OCI-LY1 (cell line): Measurements from ENCODE around the gene FAXDC2.

ENCODE experiments used
- H2AFZ ChIP-seq: fragments of 200-600 bp; sonication (generic), shearing (Covaris generic); 2 replicates; pipeline ENCODE4 v1.6.0; 2014; ENCODE audit warnings: antibody characterized with exemption, mild to moderate bottlenecking, low read length
- H3F3A ChIP-seq: fragments of 200-600 bp; sonication (generic), shearing (Covaris generic); 2 replicates; pipeline ENCODE4 v1.6.0; 2014; ENCODE audit warnings: mild to moderate bottlenecking, antibody characterized with exemption, low read length, moderate library complexity; ENCODE audit not compliant: insufficient read depth
- H3K27ac ChIP-seq: fragments of 200-600 bp; sonication (generic); 2 replicates; pipeline ENCODE4 v1.5.1; 2014; ENCODE audit warnings: low read length, mixed run types, mild to moderate bottlenecking, low read depth; ENCODE audit not compliant: poor library complexity, severe bottlenecking
- H3K27me3 ChIP-seq: fragments of 200-600 bp; sonication (generic); 2 replicates; pipeline ENCODE4 v1.6.0; 2014; ENCODE audit warnings: antibody characterized with exemption, mild to moderate bottlenecking, low read length, moderate library complexity; ENCODE audit not compliant: insufficient read depth
- H3K36me3 ChIP-seq: fragments of 200-600 bp; sonication (generic); 2 replicates; pipeline ENCODE4 v1.6.1; 2014; ENCODE audit warnings: mild to moderate bottlenecking, antibody characterized with exemption, low read length, moderate library complexity, mixed read lengths; ENCODE audit not compliant: insufficient read depth
- H3K4me1 ChIP-seq: fragments of 200-600 bp; sonication (generic); 2 replicates; pipeline ENCODE4 v1.5.1; 2014; ENCODE audit warnings: mild to moderate bottlenecking, low read length, moderate library complexity; ENCODE audit not compliant: insufficient read depth, severe bottlenecking
- H3K4me2 ChIP-seq: fragments of 200-600 bp; sonication (generic), shearing (Covaris generic); 2 replicates; pipeline ENCODE4 v1.6.1; 2014; ENCODE audit warnings: low read length
- H3K4me3 ChIP-seq: fragments of 200-600 bp; sonication (generic); 2 replicates; pipeline ENCODE4 v1.5.1; 2014; ENCODE audit warnings: low read length, low read depth, mild to moderate bottlenecking, mixed read lengths; ENCODE audit not compliant: poor library complexity, severe bottlenecking
- H3K79me2 ChIP-seq: fragments of 200-600 bp; shearing (Covaris generic); 2 replicates; pipeline ENCODE4 v1.6.1; 2016; ENCODE audit warnings: mixed run types, low read length, mixed read lengths; ENCODE audit not compliant: insufficient read depth
- H3K9ac ChIP-seq: fragments of 200-600 bp; sonication (generic), shearing (Covaris generic); 2 replicates; pipeline ENCODE4 v1.6.1; 2014; ENCODE audit warnings: mild to moderate bottlenecking, low read length, mixed read lengths
- H3K9me2 ChIP-seq: fragments of 200-600 bp; sonication (generic), shearing (Covaris generic); 2 replicates; pipeline ENCODE4 v1.6.1; 2014; ENCODE audit warnings: low read depth, mild to moderate bottlenecking, low read length, mixed read lengths
- H3K9me3 ChIP-seq: fragments of 200-600 bp; shearing (Covaris generic); 2 replicates; pipeline ENCODE4 v1.6.1; 2014; ENCODE audit warnings: low read length, mixed read lengths
- H4K20me1 ChIP-seq: fragments of 200-600 bp; sonication (generic), shearing (Covaris generic); 2 replicates; pipeline ENCODE4 v1.6.0; 2016; ENCODE audit warnings: mild to moderate bottlenecking, low read length; ENCODE audit not compliant: insufficient read depth
- CTCF ChIP-seq: fragments of 200-600 bp; sonication (generic), shearing (Covaris generic); IDR thresholded peaks from 2 replicates; pipeline ENCODE4 v1.5.1; 2017; ENCODE audit warnings: mild to moderate bottlenecking, antibody characterized with exemption, low read length, moderate library complexity, mixed read lengths
- EZH2 ChIP-seq: fragments of 200-600 bp; sonication (generic), shearing (Covaris generic); IDR thresholded peaks from 2 replicates; pipeline ENCODE4 v1.8.0; 2017; ENCODE audit warnings: borderline replicate concordance, mixed run types, mild to moderate bottlenecking, antibody characterized with exemption, low read length, moderate library complexity, mixed read lengths

FAXDC2 gene

DNA sequence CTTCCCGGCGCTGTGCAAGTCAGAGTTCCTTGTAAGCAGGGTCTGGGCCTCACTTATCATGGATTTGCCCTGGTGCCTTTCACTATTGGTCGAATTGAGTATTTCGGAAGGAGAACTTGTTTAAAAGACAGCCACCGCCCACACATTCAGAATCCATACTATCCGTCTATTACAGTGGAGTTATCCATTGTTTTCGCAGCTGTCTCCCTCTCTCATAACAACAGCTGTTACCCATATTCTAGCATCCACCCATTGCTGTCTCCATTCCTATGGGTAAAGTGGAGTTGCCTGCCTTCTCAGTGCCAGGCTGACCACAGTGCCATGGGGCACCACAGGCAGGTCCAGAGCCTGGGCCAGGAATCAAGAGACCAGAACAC is 20.2 kb downstream of the FAXDC2 start:
- H3K4me2 ChIP-seq: no peak overlapping the region
- no peak for TF ChIP-seq EZH2
- no peak for TF ChIP-seq CTCF
- H3K9ac ChIP-seq: no peak overlapping the region
- H3K79me2 ChIP-seq: no peaks in the 10 kb centered on the region
- no peaks in the 10 kb centered on the region for H3F3A ChIP-seq
- H2AFZ ChIP-seq: no peak overlapping the region
- H3K36me3 ChIP-seq: peaks cover 40% of the 10 kb centered on the region
- no peaks in the 10 kb centered on the region for H3K27me3 ChIP-seq
- no peaks in the 10 kb centered on the region for H3K9me2 ChIP-seq
- no peak overlapping the region for H3K27ac ChIP-seq
- H3K4me3 ChIP-seq: no peak overlapping the region
- H4K20me1 ChIP-seq: no peaks in the 10 kb centered on the region
- no peaks in the 10 kb centered on the region for H3K4me1 ChIP-seq
- H3K9me3 ChIP-seq: no peaks in the 10 kb centered on the region

DNA sequence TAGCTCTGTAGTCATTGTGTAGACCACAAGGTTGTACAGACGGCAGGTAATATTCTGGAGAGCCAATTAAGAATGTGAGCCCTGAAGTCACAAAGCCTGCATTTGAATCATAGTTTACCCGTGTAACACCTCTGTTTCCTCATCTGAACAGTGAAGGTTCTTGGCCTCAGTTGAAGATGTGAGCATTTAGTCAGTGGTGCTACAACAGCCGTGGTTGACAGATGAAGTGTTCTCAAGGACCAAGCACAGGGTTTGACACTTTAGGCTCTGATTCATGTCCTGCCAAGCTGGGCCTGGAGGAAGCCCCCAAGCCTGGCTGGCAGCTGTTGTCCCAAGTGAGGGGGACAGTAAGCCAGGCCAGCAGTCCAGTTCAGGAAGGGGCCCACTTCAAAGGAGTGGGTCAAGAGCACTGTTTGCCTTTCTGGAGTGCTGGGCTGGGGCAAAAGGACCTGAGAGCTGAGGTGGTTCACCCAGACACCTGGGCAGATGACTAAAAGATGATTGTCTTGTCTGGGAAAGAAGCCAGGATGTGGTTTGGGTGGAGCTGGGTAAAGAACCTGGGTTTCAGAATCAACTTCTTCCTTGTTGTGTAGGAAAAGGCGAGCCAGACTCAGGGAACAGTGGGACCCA is 20.7 kb downstream of the FAXDC2 start:
- no peak overlapping the region for H3K4me2 ChIP-seq
- peaks cover 40% of the 10 kb centered on the region for H3K36me3 ChIP-seq
- no peaks in the 10 kb centered on the region for H3K79me2 ChIP-seq
- no peaks in the 10 kb centered on the region for H4K20me1 ChIP-seq
- no peak overlapping the region for H3K27ac ChIP-seq
- no peak overlapping the region for H2AFZ ChIP-seq
- no peaks in the 10 kb centered on the region for H3K4me1 ChIP-seq
- no peaks in the 10 kb centered on the region for H3K9me2 ChIP-seq
- no peak overlapping the region for H3K4me3 ChIP-seq
- no peak overlapping the region for H3K9ac ChIP-seq
- H3F3A ChIP-seq: no peaks in the 10 kb centered on the region
- no peak for TF ChIP-seq CTCF
- no peak for TF ChIP-seq EZH2
- no peaks in the 10 kb centered on the region for H3K27me3 ChIP-seq
- H3K9me3 ChIP-seq: no peaks in the 10 kb centered on the region

- TF ChIP-seq CTCF (no peak), EZH2 (no peak)
- no peak overlapping the region for H3K4me3 ChIP-seq
- H4K20me1 ChIP-seq: no peaks in the 10 kb centered on the region
- H3K27me3 ChIP-seq: no peaks in the 10 kb centered on the region
- no peaks in the 10 kb centered on the region for H3K79me2 ChIP-seq
- H3K9me2 ChIP-seq: no peaks in the 10 kb centered on the region
- H3K4me2 ChIP-seq: no peak overlapping the region
- H3K9me3 ChIP-seq: no peaks in the 10 kb centered on the region
- no peaks in the 10 kb centered on the region for H3K4me1 ChIP-seq
- peaks cover 40% of the 10 kb centered on the region for H3K36me3 ChIP-seq
- H3K9ac ChIP-seq: no peak overlapping the region
- no peak overlapping the region for H3K27ac ChIP-seq
- H3F3A ChIP-seq: no peaks in the 10 kb centered on the region
- no peak overlapping the region for H2AFZ ChIP-seq
These were observed 21.2 kb downstream of the FAXDC2 start for GRCh38 chr5:154829181-154829588.
